Brain microvascular endothelial cell (primary cell): Measurements from ENCODE around the gene PCGF3.

ENCODE experiments used
- DNase-seq: peaks from one replicate; pipeline ENCODE4 v3.0.0-alpha.2; 2020
- H3K27ac ChIP-seq: fragments of 250-450 bp; sonication (Bioruptor Pico); 2 replicates; pipeline ENCODE4 v1.5.1; 2020; ENCODE audit warnings: mild to moderate bottlenecking, moderate library complexity
- H3K27me3 ChIP-seq: fragments of 250-450 bp; sonication (Bioruptor Pico); replicated peaks from 2 replicates; pipeline ENCODE4 v1.5.1; 2020; ENCODE audit warnings: mild to moderate bottlenecking
- H3K36me3 ChIP-seq: fragments of 250-450 bp; sonication (Bioruptor Pico); replicated peaks from 2 replicates; pipeline ENCODE4 v1.5.1; 2020; ENCODE audit warnings: mild to moderate bottlenecking
- H3K4me3 ChIP-seq: 2 replicates; pipeline ENCODE4 v1.5.1; 2011; ENCODE audit warnings: low read depth, mild to moderate bottlenecking, control low read depth, low read length, moderate library complexity
- CTCF ChIP-seq: IDR thresholded peaks from 2 replicates; pipeline ENCODE4 v1.5.1; 2011; ENCODE audit warnings: low read depth, mild to moderate bottlenecking, moderate library complexity, low read length, control low read depth, inconsistent platforms; ENCODE audit errors: missing control alignments
- in situ Hi-C: cut with HindIII; loops from 2 replicates; pipeline ENCODE4 v1.10.0; 2017; ENCODE audit warnings: low sequenced_read_pairs, low pct_ligation_motif_present

The PCGF3 gene

DNA sequence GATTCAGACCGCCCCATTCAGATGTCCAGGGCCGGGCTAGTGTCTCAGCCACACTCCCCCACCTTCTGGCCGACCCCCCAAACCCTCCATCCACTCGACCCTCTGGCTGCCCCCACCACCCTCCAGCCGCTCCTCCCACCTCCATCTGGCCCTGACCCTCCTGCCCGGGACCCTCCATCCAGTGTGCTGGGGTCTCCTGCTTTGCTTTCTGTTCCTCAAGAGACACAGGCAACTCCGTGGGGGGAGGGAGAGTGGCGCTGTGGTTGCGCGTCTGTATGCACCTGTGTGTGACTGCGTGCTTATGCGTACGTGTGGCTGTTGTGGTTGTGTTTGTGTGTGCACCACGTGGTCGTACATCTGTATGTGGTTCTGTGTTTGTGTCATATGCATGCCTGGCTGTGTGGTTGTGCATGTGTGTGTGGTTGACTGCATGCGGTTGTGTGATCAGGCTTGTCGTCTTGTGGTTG is 87.0 kb downstream of the PCGF3 start:
- no peaks in the 10 kb centered on the region for H3K36me3 ChIP-seq
- no peak overlapping the region for H3K27ac ChIP-seq
- H3K4me3 ChIP-seq = no peak overlapping the region
- in situ Hi-C loops = no loop called here
- no peak for TF ChIP-seq CTCF
- H3K27me3 ChIP-seq = peaks cover 45% of the 10 kb centered on the region
- DNase-seq = no peak

DNA sequence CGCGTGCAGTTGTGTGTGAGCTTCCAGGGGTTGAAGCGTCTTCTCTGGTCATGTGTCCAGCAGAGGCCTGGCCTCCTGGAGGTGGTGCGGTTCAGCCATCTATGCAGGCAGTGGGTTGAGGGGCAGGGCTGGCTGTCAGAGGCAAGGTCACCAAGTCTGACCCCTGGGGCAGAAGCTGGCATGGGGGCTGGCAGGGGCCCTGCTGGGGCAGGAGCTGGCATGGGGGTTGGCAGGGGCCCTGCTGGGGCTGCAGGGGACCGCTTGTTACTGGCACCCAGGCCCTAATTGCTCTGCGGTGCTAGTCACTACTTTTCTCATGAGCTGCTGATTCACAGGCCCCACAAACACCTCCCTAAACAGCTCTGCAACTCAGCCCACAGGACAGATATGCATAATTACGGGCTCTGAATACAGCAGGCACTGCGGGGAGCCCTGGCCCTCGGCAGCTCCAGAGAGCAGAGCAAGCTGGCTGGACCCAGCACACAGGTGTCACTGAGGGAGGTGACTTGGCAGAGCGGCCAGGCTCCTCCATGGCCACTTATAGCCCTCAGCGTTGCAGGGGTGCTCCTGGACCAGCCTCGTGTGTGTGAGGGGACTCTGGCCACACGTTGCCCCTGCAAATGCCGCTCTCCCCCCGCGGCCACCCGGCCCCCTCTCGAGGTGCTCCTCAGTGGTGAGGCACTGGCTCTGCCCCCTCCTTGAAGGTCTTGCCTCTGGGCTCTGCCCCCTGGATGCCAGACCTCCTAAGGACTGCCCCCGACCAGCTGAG is 87.6 kb downstream of the PCGF3 start:
- no peak for TF ChIP-seq CTCF
- Histone ChIP-seq H3K4me3 (no peak overlapping the region), H3K36me3 (no peaks in the 10 kb centered on the region), H3K27ac (no peak overlapping the region), H3K27me3 (peaks cover 45% of the 10 kb centered on the region)
- no peak for DNase-seq
- in situ Hi-C loops = no loop called here

DNA sequence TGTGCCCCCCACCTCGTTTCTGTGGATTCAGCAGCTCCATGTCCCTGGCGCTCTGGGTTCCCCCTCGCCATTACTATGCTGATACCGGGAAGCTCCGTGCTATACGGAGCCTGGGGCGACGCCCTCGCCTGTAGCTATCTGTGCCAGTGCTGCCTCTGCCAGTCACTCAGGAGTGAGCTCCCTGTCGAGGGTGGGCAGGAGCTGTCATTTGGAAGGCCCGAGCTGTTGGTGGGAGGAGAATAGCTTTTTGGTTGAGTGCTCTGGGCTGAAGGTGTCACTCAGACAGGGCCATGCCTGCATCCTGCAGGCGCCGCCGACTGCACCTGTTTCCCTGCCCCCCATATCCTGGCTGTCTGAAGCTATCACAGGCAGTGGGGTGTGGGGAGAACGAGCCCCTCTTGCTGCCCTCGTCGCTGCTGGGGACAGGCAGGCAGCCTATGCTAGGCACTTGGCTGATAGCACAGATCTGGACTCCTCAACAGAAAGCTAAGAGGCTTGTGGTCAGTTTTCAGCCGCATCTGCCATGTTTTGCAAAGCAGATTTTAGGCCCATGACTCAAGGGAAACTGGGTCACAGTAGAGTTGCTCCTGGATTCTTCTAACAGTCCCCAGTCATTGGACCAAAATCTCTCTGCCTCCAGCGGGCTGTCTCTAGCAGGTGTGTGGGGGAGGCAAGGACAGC is 88.4 kb downstream of the PCGF3 start:
- DNase-seq = no peak
- in situ Hi-C loops = no loop called here
- Histone ChIP-seq H3K27me3 (peaks cover 45% of the 10 kb centered on the region), H3K36me3 (no peaks in the 10 kb centered on the region), H3K27ac (no peak overlapping the region), H3K4me3 (no peak overlapping the region)
- TF ChIP-seq CTCF = no peak

DNA sequence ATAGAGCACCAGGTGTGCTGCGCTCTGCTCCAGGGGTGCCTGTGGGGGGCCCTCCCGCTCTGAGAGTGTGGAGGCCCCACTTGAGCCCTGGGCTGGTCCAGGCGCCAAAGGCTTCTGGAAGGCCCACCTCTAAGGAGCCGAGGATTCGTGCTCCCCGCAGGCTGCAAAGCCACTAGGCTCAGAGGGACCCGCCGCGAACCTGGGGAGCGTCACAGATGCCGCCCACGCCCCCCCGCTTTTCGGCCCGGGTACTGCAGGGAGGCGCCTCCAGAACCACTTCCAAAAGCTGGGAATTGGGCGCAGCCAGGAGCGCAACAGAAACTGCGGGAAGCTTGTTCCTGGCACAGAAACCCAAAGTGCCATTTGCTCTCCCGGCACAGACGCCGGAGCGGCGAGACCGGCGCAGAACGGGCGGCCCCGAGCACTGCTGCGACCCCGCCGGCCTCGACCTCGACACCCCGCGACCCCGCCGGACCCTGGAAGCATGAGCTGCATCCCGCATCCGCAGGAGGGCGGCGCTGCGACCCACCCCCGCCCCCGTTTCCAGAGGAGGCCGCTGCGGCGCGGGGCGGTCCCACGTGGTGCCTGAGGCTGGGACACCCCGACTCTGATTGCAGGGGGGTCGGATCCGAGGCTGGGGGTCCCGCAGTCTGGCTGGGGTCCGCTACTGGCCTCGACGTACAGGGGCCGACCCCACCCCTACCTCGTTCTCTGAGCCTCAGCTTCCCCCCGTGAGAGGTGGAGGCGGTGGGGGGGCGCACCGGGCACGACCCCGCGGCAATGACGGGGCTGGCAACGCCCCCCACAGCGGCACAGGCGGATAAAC is 89.5 kb downstream of the PCGF3 start:
- Histone ChIP-seq H3K27ac (no peak overlapping the region), H3K27me3 (peaks cover 45% of the 10 kb centered on the region), H3K36me3 (no peaks in the 10 kb centered on the region), H3K4me3 (no peak overlapping the region)
- no peak for TF ChIP-seq CTCF
- no peak for DNase-seq
- in situ Hi-C loops = no loop called here

DNA sequence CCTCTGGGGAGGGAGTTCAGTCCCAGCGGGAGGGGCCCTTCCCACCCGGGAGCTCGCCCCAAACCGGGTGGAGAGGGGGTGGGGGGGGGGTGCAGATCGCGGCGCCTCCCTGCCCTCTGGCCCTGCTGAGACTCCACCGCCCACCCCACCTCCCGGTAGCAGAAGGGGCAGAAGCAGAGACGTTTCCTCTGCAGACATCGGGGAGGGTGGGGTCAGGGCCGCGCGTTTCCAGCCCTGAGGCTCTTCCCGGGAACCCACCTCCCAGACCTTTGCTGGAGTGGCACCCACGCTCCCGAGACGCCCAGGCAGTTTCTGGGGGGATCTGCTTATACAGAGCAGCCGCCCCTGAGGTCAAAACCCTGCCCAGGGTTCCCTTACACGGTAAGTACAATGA is 90.1 kb downstream of the PCGF3 start:
- peaks cover 45% of the 10 kb centered on the region for H3K27me3 ChIP-seq
- in situ Hi-C loops = no loop called here

More for the DNA sequence above, 90.1 kb downstream of the PCGF3 start:
- TF ChIP-seq CTCF = no peak
- H3K36me3 ChIP-seq = no peaks in the 10 kb centered on the region
- H3K4me3 ChIP-seq = no peak overlapping the region
- no peak for DNase-seq
- no peak overlapping the region for H3K27ac ChIP-seq
